HG03097 (cell line): ENCODE data around the gene PLXND1.

Source experiments
- ATAC-seq: cut with Tn5 transposase; IDR thresholded peaks from one replicate; pipeline ENCODE4 v1.9.1; 2021; ENCODE audit not compliant: unreplicated experiment, low FRiP score

The PLXND1 gene

DNA sequence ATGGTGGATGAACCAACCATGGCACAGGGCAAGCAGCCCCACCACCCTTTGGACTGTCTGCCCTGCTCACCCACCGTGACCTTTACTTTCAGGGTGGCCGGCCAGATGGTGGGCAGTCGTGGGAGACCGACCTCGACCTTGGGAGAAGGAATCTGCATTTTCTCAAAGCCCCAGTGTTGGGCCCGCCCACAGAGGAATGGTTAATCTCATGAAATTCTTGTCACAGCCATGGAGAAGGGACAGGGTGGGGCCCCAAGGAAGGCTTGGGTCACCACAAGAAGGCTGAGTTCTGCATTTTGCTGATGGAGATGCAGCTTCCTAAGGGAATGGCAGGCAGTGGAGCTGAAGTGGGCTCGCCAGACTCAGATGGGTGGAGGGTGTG is 2.9 kb downstream of the PLXND1 start:
- no peak for ATAC-seq

DNA sequence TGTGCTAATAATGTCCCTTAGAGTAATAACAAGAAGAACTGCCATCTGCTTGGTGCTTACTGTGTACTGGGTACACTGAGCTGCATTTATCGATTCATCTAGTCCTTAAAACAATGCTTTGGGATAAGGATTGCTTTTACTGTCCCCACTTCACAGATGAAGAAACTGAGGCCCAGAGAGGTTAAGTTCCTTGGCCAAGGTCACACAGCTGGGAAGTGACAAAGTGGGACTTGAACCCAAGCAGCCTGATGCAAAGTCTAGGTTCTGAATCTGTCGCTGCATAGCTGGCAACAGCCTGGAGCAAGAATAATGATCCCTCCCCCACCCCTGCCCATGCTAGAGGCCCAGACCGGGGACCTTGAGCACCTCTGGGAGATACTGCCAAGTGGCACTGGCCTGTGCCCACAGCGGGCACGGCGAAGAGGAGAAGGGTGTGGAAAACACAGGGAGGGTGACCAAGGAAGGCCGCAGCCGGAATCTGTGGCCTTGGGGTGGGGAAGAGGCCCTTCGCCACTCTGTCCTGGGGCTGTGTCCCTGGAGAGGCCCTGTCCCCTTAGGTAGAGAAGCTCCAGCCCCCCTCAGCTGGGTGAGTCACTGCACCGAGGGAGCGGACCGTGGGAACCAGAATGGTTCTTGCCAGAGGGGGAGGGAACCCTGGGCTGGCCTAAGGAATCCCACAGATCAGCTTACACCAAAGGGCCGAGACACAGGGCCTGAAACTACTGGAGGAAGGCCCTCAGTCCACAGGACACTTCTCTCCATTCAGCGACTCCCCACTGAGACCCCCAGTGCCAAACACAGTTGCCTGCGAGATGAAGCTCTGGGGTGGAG is 3.5 kb downstream of the PLXND1 start:
- ATAC-seq: no peak

DNA sequence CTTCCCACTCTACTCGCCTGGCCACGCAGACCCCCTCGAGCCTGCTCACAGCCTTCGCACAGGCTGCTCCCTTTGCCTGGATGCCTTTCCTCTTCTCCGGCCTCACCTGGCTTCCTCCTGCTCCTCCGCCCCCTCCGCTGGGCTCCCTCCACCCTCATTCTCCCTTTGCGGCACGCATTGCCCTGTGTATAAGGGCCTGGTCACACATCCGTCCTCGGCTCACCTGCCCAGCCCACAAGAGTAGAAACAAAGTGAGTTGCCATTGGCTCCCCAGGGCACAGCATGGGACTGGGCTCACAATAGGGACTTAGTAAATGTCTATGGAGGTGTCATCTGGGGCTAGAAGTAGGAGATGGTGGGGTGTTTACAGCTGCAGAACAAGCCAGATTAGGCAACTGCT is 4.2 kb downstream of the PLXND1 start:
- ATAC-seq: no peak

DNA sequence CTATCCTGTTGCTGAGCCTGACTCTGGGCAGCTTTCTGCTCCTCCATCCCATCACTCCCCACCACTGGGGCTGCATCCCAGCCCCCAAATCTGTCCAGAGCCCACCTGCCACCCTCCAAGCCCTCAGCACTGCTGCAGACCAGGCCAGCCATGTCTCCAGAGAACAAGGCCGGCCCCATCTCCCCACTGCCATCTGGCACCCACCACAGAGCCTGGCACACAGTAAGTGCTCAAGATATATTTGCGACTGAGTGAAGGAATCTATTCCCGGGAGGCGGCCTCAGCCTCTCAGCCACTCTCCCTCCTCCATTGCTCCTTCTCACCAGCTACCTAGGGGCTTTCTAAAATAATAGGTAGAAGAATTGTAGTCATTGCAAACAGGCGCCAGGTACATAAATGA is 4.8 kb downstream of the PLXND1 start:
- ATAC-seq: no peak

DNA sequence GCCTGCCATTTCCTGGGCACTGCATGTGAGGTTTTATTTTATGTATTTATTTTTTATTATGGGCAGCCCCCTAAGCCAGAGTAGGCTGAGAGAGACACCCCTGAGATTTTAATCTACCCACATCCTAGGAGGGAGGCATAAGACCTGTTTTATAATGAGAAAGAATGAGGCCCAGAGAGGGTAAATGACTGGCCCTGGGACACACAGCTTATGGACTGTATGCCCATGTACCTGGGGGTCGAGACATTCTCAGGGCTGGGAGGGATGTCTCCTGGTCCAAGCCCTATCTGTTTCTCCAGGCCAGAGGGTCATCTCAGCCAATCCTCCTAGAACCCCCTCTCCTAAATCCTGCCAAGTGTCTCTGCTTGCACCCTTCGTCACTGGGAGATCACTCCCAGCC is 6.1 kb downstream of the PLXND1 start:
- ATAC-seq: no peak

DNA sequence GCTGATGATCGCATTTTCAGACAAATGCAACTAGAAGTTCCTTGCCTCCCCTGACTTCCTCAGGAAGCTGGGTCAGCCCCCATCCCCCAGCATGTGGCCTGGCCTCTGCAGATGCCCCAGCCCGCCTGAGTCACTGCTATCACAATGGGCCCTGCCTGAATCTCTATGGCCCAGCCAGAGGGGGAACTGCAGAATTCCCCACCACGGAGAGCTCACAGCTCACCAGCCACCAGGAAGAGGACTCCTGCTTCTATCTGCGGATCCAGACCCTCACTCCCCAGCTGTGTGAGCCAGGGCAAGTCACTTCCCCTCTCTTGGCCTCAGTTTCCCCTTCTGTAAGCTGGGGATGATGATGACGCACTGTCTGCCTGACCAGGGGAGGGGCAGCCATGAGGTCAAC is 6.9 kb downstream of the PLXND1 start:
- ATAC-seq: no peak

DNA sequence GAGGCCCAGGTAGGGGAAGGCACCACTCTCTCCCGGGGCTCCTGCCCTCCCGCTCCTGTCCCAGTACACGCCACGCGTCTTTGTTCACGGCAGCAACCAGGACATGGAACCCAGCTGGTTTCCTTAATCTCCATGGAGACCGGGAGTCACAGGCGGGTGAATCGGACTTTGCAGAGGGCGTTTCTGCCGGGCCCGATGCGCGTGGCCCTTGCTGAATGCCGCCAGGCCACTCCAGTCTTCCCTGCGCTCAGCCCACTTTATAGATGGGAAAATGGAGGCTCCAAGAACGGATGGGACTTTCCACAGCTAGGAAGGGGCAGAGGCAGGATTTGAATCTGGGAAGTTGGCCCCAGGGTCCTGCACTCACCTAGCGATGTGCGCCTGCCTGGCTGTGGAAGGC is 7.4 kb downstream of the PLXND1 start:
- ATAC-seq: no peak

DNA sequence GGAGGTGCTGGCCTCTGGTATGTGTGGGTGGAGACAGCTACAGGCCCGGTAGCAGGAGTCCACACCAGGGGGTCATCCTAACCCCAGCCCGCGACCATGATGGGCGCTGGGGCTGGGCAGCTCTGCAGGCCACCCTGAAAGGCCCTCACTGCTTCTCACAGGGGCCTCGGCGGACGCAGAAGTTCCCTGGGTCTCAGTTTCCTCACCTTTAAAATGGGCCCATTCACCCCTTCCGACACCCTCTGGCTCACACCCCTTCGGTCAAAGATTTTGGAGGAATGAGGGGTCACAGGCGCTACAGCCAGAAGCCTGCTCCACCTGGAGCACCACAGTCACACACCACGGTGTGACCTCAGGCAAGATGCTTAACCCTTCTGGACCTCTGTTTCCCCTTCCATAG is 8.0 kb downstream of the PLXND1 start:
- ATAC-seq: no peak

DNA sequence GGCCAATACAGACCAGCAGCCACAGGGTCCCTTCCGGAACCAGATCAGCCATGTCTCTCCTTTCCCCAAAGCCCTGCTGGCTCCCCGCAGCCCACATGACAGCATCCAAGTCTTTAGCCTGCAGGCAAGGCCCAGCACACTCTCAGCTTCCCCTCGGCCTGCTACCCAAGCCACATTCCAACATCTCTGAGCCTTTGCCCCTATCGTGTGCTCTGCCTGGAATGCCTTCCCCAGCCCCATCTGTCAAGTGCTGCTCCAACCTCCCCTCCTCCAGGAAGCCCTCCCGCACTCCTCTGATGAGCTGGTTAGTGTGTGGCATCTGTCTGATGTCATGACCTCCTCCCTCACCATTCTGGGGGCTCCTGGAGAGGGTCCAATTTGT is 8.5 kb downstream of the PLXND1 start:
- ATAC-seq: no peak

DNA sequence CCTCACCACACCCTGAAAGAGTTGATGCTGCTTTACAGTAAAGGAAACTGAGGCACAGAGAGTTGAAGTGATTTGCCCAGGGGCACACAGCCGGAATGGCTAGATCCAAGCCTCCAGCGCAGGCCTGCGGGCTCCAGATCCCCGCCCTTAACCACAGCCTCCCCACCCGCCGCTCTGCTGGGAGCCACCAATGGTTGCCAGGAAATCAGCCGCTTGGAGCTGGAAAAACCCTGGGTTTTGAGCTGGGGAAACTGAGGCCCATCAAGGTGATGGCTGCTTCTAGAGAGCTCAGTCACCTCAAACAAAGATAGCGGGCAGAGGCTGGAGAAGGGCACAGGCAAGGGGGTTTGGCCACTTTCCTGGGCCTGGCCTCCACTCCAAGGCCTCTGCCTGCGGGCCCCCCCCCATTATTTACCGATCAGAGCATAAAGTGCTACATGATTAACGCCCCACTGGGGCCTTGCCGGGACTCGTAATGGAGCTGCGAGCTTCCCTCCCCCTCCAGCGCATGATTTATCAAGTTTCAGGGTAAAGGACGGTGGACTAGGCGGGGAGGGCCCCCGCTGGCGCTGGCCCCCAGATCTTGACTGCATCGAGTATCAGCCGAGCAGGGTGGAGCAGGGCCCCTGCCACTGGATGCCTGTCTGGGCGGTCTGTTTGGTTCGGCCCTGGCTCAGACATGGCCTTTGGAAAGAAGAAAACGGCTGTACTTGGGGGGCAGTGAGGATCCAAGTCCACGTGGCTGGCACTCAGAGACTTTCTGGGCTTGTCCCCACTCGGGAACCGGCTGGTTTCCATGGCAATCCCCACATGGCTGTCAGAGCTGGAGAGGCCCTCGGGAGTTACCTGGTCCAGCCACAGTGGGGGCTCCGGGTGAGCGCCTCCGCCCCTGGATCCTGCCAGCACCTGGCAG is 9.1 kb downstream of the PLXND1 start:
- no peak for ATAC-seq

DNA sequence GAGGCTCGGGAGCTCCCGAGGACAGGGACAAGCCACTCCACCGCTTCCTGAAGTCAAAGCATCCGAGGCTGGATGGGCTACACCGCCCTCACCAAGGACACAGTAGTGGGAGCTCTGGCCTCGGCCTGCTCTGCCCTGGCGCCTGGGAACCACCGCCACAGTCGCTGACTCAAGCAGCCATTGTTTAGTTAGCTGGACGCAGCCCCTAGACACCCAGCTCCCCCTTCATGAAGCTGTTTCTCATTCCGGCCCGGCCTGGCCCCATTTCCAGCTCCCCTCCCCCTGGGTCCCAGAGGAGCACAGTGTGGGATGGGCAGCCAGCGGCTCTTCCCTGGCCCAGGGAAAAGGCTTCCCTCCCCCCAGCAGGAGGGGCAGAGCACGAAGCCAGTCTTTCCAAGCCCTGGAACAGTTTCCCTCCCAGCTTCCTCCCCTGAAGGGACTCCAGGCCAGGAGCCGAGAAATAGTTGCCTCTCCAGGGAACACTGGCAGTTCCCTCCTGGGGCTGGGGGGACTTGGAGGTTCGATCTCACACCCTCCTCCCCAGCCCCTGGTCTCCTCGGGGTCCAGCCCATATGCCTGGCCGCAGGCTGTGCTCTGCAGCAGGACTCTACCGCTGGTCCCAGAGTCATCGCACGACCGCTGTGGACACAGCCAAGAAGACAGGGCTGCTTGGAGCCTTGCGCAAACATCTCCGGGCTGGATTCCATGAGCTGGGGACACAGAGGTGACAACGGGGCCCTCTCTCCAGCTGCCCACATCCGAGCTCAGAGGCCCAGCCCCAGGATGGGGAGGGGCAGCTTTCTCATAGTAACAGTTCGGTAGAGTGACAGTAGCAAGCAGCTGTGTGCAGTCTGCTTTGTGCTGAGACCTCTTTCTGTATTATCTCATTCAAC is 10.0 kb downstream of the PLXND1 start:
- no peak for ATAC-seq

DNA sequence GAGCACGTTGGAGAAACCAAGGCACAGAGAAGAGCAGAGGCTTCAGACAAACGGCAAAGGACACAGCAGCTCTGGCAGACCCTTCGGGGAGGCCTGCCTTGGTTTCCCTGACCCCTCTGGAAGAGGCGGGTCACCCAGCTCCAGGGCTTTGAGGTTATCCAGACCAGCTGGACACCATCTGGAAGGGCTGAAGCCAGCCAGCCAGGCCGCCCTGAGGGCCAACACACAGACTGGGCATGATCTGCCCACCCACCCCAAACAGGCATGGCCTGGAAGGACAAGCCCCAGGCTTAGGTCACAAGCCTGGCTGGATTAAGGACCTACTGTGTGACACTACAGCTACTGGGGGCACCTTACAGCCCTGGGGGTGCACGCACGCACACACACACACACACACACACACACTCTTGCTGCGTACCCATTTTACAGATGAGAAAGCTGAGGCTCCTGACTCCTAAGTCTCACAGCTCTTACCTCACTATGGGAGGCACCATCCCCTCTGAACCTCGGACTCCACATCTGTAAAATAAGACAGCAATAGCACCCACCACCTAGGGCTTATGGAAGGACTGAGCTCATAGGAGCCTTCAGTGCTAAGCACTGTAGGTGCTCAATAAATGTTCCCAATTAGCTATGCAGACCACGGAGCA is 10.8 kb downstream of the PLXND1 start:
- no peak for ATAC-seq

DNA sequence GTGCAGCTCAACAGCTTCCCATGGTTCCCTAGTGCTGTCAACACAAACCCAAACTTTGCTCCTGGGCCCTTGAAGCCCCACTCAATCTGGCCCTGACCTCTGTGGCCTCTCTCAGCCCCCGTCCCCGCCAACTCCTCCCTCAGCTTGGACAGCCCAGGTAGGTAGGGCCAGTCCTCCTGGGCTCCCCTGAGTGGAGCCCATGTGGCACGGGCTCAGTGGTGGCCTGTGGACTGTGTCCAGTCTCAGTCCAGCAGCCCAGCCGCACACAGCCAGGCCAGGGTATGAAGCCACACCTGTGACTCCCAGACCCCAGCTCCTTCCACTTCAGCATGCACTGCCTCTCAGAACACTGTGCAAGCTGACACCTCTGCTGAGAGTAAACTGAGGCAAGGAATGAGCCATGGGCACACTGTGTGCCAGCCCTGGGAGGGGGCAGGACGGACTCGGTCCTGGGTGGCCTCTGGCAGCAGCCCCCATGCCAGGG is 11.5 kb downstream of the PLXND1 start:
- ATAC-seq: no peak

DNA sequence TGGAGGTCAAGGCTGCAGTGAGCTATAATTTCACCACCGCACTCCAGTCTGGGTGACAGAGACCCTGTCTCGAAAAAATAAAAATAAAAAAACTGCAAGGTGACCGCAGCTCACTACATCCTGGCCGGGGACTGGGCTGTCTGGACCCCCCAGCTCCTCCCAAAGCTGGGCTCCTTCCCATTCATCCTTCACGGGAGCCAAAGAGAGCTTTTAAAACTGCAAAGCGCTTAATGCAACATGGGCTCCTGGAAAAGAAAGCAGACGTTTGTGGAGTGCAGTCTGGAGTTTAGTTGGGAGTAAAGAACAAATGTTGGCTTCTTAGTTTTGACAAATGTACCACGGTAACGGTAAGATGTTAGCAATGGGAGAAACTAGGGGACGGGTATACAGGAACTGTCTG is 12.1 kb downstream of the PLXND1 start:
- no peak for ATAC-seq

DNA sequence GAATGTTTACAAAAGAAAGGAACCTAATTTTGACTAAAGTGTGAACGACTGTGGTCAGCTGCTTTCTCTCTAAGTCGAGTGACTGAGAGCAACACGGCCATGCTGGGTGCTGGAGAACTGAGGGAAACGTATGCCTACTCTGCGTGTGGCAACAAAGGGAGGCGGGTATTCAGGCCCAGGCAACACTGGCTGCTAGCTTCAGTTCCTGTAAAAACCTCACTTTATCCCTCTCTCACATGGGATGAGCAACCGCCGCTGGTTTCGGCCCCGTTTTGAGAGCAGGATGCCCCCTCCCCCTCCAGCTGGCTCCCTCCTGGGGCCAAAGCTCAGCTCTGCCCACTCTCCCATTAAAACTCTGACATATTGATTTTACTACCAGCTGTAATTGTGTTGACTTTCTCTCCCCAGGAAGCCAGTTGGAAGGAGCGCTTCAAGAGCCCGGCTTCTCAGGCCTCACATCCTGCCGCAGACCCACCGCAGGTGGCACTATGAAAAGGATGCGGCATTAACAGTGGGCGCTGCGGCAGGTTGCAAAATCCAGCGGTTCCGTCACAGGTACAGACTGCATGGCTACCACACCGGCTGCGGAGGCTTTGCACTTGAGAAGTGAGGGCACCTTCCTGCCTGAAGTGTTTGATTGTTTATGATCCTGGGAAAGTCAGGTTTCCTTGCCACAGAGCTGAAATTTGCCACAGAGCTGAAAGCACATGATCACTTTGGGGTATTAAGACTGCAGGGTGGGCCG is 12.7 kb downstream of the PLXND1 start:
- no peak for ATAC-seq

DNA sequence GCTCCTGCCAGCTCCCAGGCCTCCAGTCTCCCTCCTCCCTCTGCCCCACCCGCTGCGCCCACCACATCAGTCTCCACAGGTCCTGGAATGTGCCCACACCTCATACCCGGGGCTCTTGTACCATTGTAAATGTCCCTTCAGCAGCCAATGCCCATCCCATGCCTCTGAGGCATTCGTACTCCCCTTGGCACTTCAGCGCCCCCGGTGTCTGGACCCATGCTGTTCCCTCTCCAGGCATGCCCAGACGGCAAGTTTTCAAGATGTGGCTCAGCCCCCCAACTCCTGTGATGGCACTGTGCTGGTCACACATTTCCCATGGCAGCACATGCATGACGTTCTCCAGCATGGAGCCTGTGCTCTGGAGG is 13.3 kb downstream of the PLXND1 start:
- no peak for ATAC-seq

DNA sequence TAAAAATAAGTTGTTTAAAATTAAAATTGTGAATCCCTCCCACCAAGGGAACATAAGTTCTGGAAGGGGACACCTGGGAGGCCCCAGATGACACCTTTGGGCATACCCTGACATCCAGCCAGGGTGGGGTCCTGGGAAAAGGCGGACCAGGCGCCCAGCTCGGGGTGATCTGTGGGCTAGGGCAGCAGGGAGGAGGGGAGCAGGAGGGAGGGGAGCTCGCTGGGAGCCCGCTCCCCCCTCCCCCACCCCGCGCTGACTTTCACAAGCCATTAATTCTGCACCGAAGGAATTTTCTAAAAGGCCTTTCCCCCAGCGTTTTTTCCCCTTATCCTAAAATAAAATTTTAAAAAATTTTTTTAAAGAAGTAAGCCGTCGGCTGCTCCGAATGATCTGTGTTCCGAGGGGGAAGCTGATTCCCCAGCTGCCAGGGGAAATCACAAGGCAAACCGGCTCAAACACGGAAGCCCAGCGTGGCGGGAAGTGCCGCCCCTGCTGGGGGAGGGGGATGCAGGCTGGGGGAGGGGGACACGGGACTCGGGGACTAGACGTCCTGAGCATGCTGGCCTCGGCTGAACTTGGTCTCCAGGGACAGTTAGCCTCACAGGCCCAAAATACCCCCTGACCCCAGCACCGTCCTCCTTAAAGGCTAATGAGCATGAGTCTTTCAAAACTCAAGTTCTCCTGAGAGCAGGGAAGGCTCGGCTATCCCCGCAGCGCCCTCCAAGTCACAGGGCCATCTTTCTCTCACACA is 13.9 kb downstream of the PLXND1 start:
- no peak for ATAC-seq

DNA sequence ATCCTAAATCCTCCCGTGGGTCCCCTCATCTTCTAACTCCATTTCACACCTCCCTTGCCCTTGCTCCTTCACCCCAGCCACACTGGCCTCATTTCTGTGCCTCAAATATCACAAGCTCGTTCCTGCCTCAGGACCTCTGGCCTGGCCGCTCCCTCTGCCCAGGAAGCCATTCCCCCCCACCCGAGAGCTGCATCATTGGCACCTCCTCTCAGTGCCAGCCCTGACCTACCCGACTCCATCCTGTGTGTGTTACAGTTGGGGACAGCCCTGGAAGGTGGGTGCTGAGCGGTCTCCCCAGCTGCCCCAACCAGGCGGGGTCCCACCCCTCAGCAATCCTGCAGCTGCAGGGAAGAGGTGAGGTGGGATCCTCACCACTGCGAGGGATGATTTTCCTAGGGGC is 14.5 kb downstream of the PLXND1 start:
- ATAC-seq: no peak

DNA sequence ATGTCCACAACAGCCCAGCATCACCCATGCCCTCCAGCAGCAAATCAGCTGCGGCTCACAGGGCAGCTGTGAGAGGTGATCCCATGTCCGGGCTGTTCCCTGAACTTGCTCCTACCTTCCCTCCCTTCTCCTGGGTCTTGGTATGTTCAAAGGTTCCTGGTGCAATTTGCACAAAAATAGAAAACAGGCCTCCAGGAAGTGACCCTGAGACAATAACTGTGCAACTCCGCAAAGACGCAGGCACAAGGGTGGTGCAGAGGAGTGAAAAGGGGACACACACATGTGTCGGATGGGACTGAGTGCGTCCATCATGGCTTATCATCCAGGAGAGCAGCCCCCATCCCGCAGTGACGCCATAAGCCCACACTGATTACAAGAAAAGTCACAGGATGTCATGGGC is 16.3 kb downstream of the PLXND1 start:
- no peak for ATAC-seq
